ENCODE measurements around the gene COPRS. TPM values are rescaled to one million over a fixed set of nuclear protein-coding genes. Genes with fewer than 3 reads are reported as not detected.
A peak's percentile ranks its signal among the peaks of the same experiment; 100 is the strongest.

COPRS gene
- total RNA-seq = 100 to 1,000 TPM; 135 to 216 (median 170) TPM
- polyA plus RNA-seq = 10 to 100 TPM; 29.4 to 47.4 (median 31.7) TPM

GRCh38 chr17:31858642-31859486 is at the start of gene COPRS:
Gene COPRS, minus strand, starts transcription at chr17:31859244. Its CDS starts 45 bp downstream, at chr17:31859199.
- intact Hi-C loops (cut with DNase I) = loop anchor here (1.0 to 5.0 kb wide), 2 partner anchors 43 to 422 kb away; partner anchors contain the start of gene UTP6
- no peaks in the 10 kb centered on the region for H3K27me3 ChIP-seq
- peaks cover 0 to 41% (median 11%) of the 10 kb centered on the region in 4 donors for H3K36me3 ChIP-seq
- peak; percentile 96 for DNase-seq
- 1% methylated on average over 100 of the region's 100 CpGs for WGBS, 2 donors
- peak within 1 kb of the TSS; percentile 65 to 89 (median 77) for H3K4me3 ChIP-seq
- TF ChIP-seq POLR2AphosphoS5 (IDR thresholded peaks at IDR 0.05) (peak in 3 of 4 donors; percentile 7 to 61 (median 56)), CTCF (IDR thresholded peaks at IDR 0.05) (no peak)
- peaks cover 0 to 38% (median 35%) of the 10 kb centered on the region in 4 donors for H3K4me1 ChIP-seq
- peak within 1 kb of the TSS; percentile 84 to 92 (median 89) for H3K27ac ChIP-seq
- H3K9me3 ChIP-seq = no peaks in the 10 kb centered on the region

- intact Hi-C loops (cut with DNase I) = no loop called here
- Histone ChIP-seq H3K36me3 (no peaks in the 10 kb centered on the region), H3K27me3 (no peaks in the 10 kb centered on the region), H3K4me1 (peaks cover 0 to 15% (median 11%) of the 10 kb centered on the region in 4 donors), H3K4me3 (no peak overlapping the region), H3K27ac (no peak overlapping the region), H3K9me3 (no peaks in the 10 kb centered on the region)
- no peak for DNase-seq
- TF ChIP-seq POLR2AphosphoS5 (IDR thresholded peaks at IDR 0.05) (no peak), EP300 (IDR thresholded peaks at IDR 0.05) (no peak), CTCF (IDR thresholded peaks at IDR 0.05) (no peak), POLR2A (IDR thresholded peaks at IDR 0.05) (no peak)
These were observed 49.3 kb upstream of the COPRS start for GRCh38 chr17:31908386-31908785.

GRCh38 chr17:31907342-31907962 is 48.4 kb upstream of the COPRS start:
- Histone ChIP-seq H3K27me3 (no peaks in the 10 kb centered on the region), H3K4me1 (peaks cover 0 to 15% (median 11%) of the 10 kb centered on the region in 4 donors), H3K9me3 (no peaks in the 10 kb centered on the region), H3K4me3 (peak overlapping the region in 1 of 4 donors; percentile 3), H3K36me3 (no peaks in the 10 kb centered on the region), H3K27ac (no peak overlapping the region)
- WGBS, 2 donors = 4 to 8% methylated on average over 7 of the region's 7 CpGs
- intact Hi-C loops (cut with DNase I) = no loop called here
- peak; percentile 79 for DNase-seq
- peak in 1 of 4 donors; percentile 37 for TF ChIP-seq POLR2AphosphoS5 (IDR thresholded peaks at IDR 0.05)
- TF ChIP-seq CTCF (IDR thresholded peaks at IDR 0.05) = no peak

GRCh38 chr17:31903401-31903800 is 44.4 kb upstream of the COPRS start:
- TF ChIP-seq EP300 (IDR thresholded peaks at IDR 0.05) = no peak
- Histone ChIP-seq H3K36me3 (peaks cover 0 to 11% (median 10%) of the 10 kb centered on the region in 4 donors), H3K4me1 (peaks cover 0 to 32% (median 25%) of the 10 kb centered on the region in 4 donors), H3K27me3 (no peaks in the 10 kb centered on the region), H3K4me3 (no peak overlapping the region), H3K9me3 (no peaks in the 10 kb centered on the region), H3K27ac (no peak overlapping the region)
- DNase-seq = no peak
- intact Hi-C loops (cut with DNase I) = loop anchor here (5.0 kb wide), 2 partner anchors 46 to 346 kb away; partner anchors contain the start of gene COPRS
- WGBS, 2 donors = 93 to 95% methylated on average over 16 of the region's 16 CpGs

GRCh38 chr17:31902693-31903092 is 43.6 kb upstream of the COPRS start:
- Histone ChIP-seq H3K4me1 (peaks cover 0 to 28% (median 18%) of the 10 kb centered on the region in 4 donors), H3K36me3 (peaks cover 0 to 18% (median 13%) of the 10 kb centered on the region in 4 donors), H3K4me3 (no peak overlapping the region), H3K27ac (no peak overlapping the region), H3K27me3 (no peaks in the 10 kb centered on the region), H3K9me3 (no peaks in the 10 kb centered on the region)
- DNase-seq = no peak
- intact Hi-C loops (cut with DNase I) = loop anchor here (5.0 kb wide), 2 partner anchors 45 to 345 kb away; partner anchors contain the start of gene COPRS
- no peak for TF ChIP-seq EP300 (IDR thresholded peaks at IDR 0.05)
- TF ChIP-seq CTCF (IDR thresholded peaks at IDR 0.05) = no peak
- 55 to 71% methylated on average over 2 of the region's 2 CpGs for WGBS, 2 donors

Data from sigmoid colon (tissue), 7 donors.